Neural progenitor cell (in vitro differentiated cells): ENCODE measurements around the gene CRB3.

Source experiments
- CTCF ChIP-seq: fragments of 200-600 bp; sonication (generic); IDR thresholded peaks from 2 replicates; pipeline ENCODE4 v1.5.1; 2017; ENCODE audit warnings: antibody characterized with exemption, mild to moderate bottlenecking
- EZH2 ChIP-seq: fragments of 200-600 bp; sonication (generic); IDR thresholded peaks from 2 replicates; pipeline ENCODE4 v1.6.1; 2017; ENCODE audit warnings: antibody characterized with exemption, mild to moderate bottlenecking, moderate library complexity
- EZH2phosphoT487 ChIP-seq: fragments of 200-600 bp; sonication (generic); IDR thresholded peaks from 2 replicates; pipeline ENCODE4 v1.6.1; 2017; ENCODE audit warnings: antibody characterized with exemption

- TF ChIP-seq EZH2phosphoT487 (no peak), EZH2 (no peak), CTCF (no peak)
Observed at GRCh38 chr19:6416658-6417405, 47.2 kb upstream of the CRB3 start.
